C4-2B (cell line): ENCODE data around the gene AIG1.

ENCODE experiments used
- H3K27ac ChIP-seq: fragments of 450-650 bp; 2 replicates; pipeline ENCODE4 v1.5.1; 2017
- CTCF ChIP-seq: fragments of 450-650 bp; conservative IDR thresholded peaks from 2 replicates; pipeline ENCODE4 v1.5.1; 2017; ENCODE audit warnings: mild to moderate bottlenecking
- ZFX ChIP-seq: fragments of 450-650 bp; IDR thresholded peaks from 2 replicates; pipeline ENCODE4 v1.6.1; 2017

The AIG1 gene

DNA sequence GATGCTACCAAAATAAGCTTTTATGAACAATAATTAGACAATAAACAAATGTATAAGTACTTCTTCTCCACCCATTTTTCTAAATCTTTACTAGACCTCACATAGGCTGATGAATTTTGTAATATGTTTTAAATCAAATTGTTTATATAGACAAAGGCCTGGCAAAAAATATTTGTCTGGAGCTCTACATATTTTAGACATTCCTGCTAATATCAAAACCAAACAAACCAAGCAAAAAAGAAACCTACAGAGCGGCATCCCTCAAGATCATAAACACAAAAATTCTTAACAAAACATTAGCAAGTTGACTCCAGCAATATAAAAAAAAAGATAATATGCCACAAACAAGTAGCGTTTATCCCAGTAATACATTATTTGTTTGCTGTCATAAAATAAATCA, 302.6 kb downstream of the AIG1 start:
- TF ChIP-seq CTCF (no peak), ZFX (no peak)
- no peak overlapping the region for H3K27ac ChIP-seq

GRCh38 chr6:143368426-143368825, 307.7 kb downstream of the AIG1 start:
- TF ChIP-seq ZFX (no peak), CTCF (no peak)
- H3K27ac ChIP-seq, result no peak overlapping the region

DNA sequence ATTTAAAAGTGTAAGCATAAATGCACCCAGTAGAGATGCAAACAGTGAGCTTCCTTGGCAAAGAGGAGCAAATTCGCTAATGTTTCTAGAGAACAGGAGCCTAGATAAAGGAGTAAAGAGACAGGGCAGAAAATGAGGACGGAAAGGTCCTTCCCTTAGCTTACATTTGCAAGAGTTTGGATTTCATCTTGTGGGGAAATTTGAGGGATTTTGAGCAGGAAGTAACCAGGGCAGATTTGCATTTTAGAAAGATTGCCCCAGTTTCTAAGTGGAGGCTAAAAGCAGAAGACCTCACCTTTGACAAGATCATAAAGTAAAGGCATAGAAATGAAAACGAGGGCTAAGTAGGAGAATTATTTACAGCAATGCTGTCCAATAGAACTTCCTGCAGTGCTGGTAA, 309.3 kb downstream of the AIG1 start:
- H3K27ac ChIP-seq, result no peak overlapping the region
- TF ChIP-seq ZFX (no peak), CTCF (no peak)

GRCh38 chr6:143370812-143371370, 310.2 kb downstream of the AIG1 start:
- H3K27ac ChIP-seq, result no peak overlapping the region
- no peak for TF ChIP-seq ZFX

GRCh38 chr6:143372199-143372882, 311.7 kb downstream of the AIG1 start:
- TF ChIP-seq ZFX (no peak), CTCF (no peak)
- no peak overlapping the region for H3K27ac ChIP-seq

DNA sequence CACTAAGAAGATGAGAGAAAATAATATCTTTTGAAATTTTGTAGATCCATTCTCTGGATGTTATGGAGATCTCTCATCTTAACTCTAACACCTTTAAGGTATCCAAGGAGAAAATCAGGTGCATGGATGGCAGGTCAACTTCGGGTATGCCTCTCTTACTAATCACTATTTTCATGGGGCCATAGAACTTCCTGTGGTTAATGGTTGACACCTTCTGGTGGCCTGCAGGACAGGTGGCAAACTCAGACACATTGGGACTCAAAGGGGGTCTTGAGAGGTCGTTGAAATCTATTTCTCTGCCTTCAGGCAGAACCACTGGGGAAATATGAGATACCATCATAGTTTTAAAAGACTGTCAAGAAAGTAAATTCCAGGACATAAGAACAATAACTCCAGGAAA, 313.3 kb downstream of the AIG1 start:
- H3K27ac ChIP-seq, result no peak overlapping the region
- TF ChIP-seq CTCF, result no peak; the same call in 1 of the 2 replicates
- no peak for TF ChIP-seq ZFX

- TF ChIP-seq ZFX (no peak), CTCF (no peak)
- H3K27ac ChIP-seq, result no peak overlapping the region
These were observed 314.4 kb downstream of the AIG1 start for GRCh38 chr6:143375022-143375585.

- no peak for TF ChIP-seq ZFX
- TF ChIP-seq CTCF, result no peak
- H3K27ac ChIP-seq, result no peak overlapping the region
These were observed 315.7 kb downstream of the AIG1 start for GRCh38 chr6:143376375-143376774.
